ENCODE data around the gene MAP3K3.

MAP3K3 gene

DNA sequence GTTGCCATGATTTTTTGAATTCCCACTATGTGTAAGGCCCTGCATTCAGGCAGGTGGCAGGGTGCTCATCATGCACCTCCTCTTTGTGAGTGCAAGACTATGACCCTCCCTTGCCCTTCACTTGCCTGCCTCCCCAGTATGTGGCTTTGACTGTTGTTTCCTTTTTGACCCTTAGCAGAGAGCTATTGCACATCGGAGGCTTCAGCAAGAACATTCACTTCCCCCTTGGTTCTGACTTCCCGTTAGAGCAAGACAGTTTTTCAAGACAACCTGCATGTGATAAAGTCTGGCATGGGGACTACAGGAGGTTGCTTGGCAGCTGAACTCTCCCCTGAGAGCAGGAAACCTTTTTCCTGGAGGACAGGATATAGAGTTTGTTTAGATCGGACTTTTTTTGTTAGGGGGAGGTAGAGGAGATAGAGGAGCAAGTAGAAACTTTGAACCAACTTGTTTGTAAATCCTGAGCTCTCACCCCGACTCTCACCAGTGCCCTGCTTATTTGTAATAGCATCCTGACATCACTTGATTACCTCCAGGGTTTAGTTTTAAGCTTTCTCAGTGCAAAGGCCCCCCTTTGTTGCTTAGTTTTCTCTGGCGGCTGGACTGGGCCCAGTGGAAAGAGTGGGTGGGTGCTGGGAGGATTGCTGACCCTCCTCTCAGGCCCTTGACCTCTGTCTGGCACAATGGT, 43.5 kb downstream of the MAP3K3 start:
- Histone ChIP-seq H3K36me3 (peaks cover 59% of the 10 kb centered on the region), H3K4me1 (ENCODE audit: control insufficient read depth in 1 of 2, insufficient read depth in 1 of 2, low read depth in 1 of 2, low read length in 1 of 2) (peaks cover 60 to 67% of the 10 kb centered on the region in 2 experiments), H3K9me3 (no peaks in the 10 kb centered on the region), H3K27ac (peak overlapping the region; percentile 94), H3K4me3 (ENCODE audit: low read depth in 1 of 2, low read length in 1 of 2) (peak overlapping the region; percentile 50 to 56), H3K27me3 (no peaks in the 10 kb centered on the region)
- TF ChIP-seq, protein P1, sequence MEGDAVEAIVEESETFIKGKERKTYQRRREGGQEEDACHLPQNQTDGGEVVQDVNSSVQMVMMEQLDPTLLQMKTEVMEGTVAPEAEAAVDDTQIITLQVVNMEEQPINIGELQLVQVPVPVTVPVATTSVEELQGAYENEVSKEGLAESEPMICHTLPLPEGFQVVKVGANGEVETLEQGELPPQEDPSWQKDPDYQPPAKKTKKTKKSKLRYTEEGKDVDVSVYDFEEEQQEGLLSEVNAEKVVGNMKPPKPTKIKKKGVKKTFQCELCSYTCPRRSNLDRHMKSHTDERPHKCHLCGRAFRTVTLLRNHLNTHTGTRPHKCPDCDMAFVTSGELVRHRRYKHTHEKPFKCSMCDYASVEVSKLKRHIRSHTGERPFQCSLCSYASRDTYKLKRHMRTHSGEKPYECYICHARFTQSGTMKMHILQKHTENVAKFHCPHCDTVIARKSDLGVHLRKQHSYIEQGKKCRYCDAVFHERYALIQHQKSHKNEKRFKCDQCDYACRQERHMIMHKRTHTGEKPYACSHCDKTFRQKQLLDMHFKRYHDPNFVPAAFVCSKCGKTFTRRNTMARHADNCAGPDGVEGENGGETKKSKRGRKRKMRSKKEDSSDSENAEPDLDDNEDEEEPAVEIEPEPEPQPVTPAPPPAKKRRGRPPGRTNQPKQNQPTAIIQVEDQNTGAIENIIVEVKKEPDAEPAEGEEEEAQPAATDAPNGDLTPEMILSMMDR (IDR thresholded peaks at IDR 0.05) = peak; percentile 22

DNA sequence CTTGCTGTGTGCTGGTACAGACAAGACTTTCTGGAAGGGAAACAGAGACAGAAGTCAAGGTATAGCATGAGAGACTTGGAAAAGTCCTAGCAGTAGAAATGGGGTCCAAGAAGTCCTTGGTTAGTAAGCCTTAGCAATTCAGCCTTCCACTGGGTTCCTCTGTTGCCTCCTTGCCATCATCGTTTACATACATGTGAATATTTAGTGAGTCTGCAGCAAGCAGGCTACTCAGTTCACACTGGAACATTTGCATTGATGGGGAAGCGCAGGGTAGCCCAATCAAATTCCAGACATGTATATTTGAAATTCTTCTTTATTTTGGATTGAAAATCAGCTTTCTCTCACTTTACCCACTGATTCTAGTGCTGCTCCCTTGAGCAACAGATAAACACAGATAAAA, 50.6 kb downstream of the MAP3K3 start:
- Histone ChIP-seq H3K27ac (peak overlapping the region; percentile 34), H3K4me3 (ENCODE audit: low read depth in 1 of 2, low read length in 1 of 2) (no peak overlapping the region), H3K9me3 (no peaks in the 10 kb centered on the region), H3K27me3 (no peaks in the 10 kb centered on the region), H3K36me3 (peaks cover 82% of the 10 kb centered on the region), H3K4me1 (ENCODE audit: control insufficient read depth in 1 of 2, insufficient read depth in 1 of 2, low read depth in 1 of 2, low read length in 1 of 2) (peaks cover 27 to 32% of the 10 kb centered on the region in 2 experiments)
- TF ChIP-seq, protein P1 (IDR thresholded peaks at IDR 0.05) = no peak

DNA sequence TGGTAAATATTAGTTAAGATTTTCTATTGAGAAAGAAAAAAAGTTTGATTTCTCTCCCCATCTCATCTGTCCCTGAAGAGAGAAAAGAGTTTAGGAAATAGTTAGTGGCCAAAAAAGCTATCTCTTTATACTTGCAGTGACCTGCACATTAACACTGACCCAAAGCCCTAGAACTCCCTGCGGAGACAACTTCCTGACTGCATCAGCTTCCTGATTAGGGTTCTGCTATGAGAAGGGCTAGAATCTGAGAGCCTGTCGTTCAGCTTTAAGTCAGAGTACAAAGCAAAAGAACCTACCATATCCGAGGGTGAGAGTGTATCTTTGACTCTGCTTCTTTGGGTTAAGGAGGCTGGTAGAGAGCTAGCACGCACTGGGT, 53.0 kb downstream of the MAP3K3 start:
- TF ChIP-seq, protein P1 (IDR thresholded peaks at IDR 0.05) = no peak
- Histone ChIP-seq H3K4me3 (ENCODE audit: low read depth in 1 of 2, low read length in 1 of 2) (no peak overlapping the region), H3K36me3 (peaks cover 82% of the 10 kb centered on the region), H3K9me3 (no peaks in the 10 kb centered on the region), H3K27me3 (no peaks in the 10 kb centered on the region), H3K27ac (peak overlapping the region; percentile 66), H3K4me1 (ENCODE audit: control insufficient read depth in 1 of 2, insufficient read depth in 1 of 2, low read depth in 1 of 2, low read length in 1 of 2) (peaks cover 25 to 30% of the 10 kb centered on the region in 2 experiments)

DNA sequence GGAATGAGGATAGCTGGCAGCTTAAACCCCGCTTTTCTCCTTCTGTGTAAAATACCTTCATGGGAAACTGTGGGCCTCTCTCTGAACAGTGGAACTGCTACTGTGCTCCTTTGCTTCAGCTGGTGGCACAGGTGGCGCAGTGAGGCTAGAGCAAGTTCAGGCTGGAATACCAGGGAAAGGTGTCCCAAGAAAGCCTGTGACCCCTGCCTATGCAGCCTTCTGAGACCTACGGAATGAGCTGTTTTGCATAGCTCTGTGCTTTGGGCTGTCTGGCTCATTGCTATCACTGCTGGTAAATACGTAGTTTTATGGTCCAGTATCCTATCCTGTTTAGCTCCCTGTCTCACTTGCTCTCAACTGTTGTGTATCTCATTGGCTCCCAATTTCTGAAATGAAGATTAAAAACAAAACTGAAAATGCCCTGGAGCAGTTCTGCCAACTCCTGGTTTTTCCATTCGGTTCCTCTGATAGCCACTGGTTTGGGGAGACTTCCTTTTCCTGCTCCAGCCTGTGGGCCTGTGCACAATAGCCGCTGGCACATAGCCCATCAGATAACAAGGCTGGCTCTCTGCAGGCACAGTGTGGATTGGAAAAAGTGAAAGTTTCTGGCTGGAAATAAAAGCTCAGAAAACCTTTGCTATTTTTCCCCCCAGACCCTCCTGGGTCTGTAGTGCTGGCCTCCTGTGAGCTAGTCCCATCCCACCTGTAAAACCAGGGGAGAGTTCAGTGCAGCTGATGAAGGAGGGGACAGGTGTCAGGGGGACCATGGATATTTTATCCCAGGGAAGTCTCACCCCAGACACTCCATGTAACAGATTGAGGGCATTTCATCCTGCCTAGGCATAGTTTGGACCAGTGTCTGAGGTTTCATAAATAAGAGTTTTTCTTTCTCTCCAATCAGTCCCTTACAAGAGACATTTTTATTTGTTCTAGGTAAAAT, 53.7 kb downstream of the MAP3K3 start:
- H3K4me1 ChIP-seq (ENCODE audit: control insufficient read depth in 1 of 2, insufficient read depth in 1 of 2, low read depth in 1 of 2, low read length in 1 of 2) = peaks cover 25% of the 10 kb centered on the region in 2 experiments
- no peaks in the 10 kb centered on the region for H3K27me3 ChIP-seq
- no peaks in the 10 kb centered on the region for H3K9me3 ChIP-seq
- H3K36me3 ChIP-seq = peaks cover 85% of the 10 kb centered on the region
- peak overlapping the region; percentile 66 for H3K27ac ChIP-seq
- TF ChIP-seq, protein P1 (IDR thresholded peaks at IDR 0.05) = no peak
- no peak overlapping the region for H3K4me3 ChIP-seq (ENCODE audit: low read depth in 1 of 2, low read length in 1 of 2)

DNA sequence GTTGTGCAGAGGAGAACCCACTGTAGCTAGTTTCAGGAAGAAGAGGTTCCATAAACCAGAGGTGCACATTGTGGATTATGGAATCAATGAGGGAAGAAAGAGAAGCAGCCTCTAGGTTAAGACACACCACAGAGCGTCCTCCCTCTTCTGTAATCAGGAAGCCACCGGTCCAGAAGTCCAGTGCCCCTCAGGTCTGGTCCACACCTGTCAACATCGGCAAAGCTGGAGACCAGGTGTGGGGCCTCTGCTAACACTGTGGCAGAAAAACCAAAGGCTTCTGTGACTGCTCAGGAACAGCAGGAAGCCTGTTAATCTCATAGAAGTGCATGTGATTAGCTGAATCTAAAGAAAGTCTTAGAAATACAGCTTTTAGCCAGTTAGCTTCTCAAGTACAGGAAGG, 54.4 kb downstream of the MAP3K3 start:
- TF ChIP-seq, protein P1 (IDR thresholded peaks at IDR 0.05) = no peak
- Histone ChIP-seq H3K36me3 (peaks cover 88% of the 10 kb centered on the region), H3K4me1 (ENCODE audit: control insufficient read depth in 1 of 2, insufficient read depth in 1 of 2, low read depth in 1 of 2, low read length in 1 of 2) (peaks cover 25% of the 10 kb centered on the region in 2 experiments), H3K27ac (peak overlapping the region; percentile 66), H3K4me3 (ENCODE audit: low read depth in 1 of 2, low read length in 1 of 2) (no peak overlapping the region), H3K27me3 (no peaks in the 10 kb centered on the region), H3K9me3 (no peaks in the 10 kb centered on the region)
